GM19238 (cell line): ENCODE data around the gene DMD.
"Not testable (repeated sequence)": the region's sequence is repeated elsewhere in the genome, so short reads cannot be mapped to it uniquely, and the experiment has no call there.

ENCODE experiments used
- DNase-seq: peaks from one replicate; pipeline ENCODE4 v3.0.0; 2011; ENCODE audit warnings: low spot score; ENCODE audit not compliant: insufficient read length

DMD gene

DNA sequence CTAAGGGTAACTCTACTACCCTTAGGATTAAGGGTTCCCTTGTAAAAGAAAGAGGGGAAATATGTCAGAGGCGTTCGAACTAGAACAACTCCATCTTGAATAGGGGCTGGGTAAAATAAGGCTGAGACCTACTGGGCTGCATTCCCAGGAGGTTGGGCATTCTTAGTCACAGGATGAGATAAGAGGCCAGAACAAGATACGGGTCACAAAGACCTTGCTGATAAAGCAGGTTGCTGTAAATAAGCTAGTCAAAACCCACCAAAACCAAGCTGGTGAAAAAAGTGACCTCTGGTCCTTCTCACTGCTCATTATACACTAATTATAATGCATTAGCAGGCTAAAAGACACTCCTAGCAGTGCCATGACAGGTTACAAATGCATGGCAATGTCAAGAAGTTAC, 922.0 kb downstream of the DMD start:
- DNase-seq, result no peak

DNA sequence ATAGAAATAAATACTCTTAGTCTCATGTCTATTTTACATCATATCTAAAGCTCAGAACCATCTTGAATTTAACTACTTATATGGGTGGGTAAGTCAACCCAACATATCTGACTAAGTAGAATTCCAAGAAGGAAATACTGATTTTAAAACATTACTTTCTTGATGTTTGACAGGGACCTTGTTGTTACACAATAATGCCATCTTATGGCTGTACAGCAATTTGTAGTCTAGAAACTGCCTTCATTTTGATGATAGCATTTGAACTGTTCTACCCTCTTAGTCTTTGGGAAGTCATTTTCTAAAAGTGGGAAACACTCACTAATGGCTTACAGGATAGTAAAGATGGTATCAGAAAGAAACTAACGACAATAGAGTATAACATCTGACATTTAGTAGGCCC, 929.5 kb downstream of the DMD start:
- DNase-seq, result no peak

DNA sequence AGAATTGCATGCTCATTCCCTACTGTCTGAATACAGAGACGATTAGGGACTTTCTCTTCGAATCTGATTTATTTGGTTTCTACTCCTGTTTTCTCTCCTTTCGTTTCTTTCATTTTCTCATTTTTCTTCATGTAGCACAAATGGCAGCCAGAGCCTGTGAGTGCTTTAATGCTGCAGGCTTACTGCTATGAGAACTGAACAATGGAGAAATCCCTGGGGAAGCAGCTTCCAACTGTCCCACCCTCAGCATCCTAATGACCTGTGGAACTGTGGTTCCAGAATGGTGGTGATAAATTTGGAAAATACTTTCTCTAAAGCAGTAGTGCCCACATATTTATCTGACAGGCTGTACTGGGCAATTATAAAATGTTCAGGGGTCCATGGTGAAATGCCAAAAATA, 930.4 kb downstream of the DMD start:
- no peak for DNase-seq

DNA sequence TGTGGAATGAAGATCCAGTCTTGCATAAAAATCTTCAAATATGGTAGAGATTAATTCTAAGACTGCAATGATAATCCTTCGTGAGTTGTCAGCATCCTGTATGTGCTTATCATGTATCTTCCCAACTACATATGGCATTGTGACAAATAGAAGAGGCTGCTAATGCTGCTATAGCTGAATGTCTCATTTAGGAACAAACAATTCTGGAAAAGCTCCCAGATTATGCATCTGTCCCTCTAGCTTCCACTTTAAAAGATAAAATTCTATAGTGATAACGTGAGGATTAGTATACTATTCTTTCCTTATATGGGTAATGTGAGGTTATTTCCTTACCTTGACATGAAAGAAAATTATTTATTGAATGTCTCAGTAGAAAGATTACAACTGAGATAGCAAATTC, 930.9 kb downstream of the DMD start:
- no peak for DNase-seq

DNA sequence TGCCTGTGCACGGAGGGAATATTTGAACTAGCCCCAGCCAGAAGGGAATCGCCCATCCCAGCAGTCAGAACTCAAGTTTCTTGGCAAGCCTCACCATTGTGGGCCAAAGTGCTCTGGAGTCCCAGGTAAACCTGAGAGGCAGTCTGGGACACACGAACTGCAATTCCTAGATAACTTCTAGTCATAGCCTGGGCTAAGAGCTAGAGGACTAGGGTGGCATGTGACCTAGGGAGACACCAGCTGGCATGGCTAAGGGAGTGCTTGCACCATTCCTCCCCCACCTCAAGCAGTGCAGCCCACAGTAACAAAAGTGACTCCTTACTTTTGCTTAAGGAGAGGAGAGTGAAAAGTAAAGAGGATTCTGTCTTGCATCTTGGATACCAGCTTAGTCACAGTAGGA, 935.2 kb downstream of the DMD start:
- DNase-seq, result no peak

DNA sequence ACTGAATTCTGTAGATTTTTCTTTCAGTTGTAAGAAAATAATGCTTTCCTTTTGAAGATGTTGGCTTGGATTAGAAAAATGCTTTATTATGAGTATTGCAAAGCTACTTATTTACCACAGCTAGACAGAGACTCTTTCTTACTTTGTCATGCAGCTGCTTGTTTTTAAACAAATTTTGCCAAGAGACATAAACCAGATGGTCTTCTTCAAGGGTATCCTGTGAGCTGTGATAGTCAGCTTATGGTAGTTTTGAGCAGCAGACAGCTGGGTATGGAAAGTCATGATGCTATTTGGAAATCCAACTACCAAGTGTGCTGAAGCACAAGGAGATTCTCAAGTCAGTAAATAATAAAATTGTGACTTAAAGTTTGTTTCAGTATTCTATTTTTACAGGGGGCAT, 941.5 kb downstream of the DMD start:
- no peak for DNase-seq

DNA sequence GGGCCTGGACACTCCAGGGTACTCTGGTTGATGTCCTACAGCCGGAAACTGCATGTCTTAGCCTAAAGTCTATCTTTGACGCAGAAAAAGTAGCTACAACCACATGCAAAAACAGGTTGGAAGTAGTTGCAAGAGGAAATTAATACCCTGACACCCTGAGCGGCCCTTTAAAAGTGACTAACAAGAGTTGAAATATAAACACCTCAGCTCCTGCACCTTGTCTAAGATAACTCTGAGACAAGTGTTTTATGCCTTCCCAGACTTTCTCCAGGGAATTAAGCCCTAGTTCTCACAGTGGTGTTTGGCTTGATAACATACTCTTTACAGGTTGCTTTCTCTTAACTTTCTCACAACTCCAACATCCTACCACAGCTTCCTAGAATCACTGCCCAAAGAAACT, 943.1 kb downstream of the DMD start:
- no peak for DNase-seq

DNA sequence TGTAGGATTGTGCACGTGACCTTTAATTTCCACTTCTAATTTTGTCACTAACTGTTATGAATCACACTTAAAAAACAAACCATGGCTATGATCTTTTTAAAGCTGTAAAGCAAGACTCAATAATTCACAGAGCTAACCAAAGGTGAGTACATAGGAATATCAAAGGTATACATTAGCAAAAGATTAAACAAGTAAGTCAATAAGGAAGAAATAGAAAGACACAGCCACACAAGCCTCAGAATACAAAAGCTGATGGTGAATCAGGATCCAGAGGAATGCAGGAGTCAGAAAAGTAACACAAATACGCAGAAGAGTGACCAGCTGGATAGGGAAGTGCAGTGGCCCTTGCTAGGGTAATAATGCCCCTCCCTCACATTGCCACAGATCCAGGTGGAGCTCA, 943.6 kb downstream of the DMD start:
- DNase-seq, result no peak

DNA sequence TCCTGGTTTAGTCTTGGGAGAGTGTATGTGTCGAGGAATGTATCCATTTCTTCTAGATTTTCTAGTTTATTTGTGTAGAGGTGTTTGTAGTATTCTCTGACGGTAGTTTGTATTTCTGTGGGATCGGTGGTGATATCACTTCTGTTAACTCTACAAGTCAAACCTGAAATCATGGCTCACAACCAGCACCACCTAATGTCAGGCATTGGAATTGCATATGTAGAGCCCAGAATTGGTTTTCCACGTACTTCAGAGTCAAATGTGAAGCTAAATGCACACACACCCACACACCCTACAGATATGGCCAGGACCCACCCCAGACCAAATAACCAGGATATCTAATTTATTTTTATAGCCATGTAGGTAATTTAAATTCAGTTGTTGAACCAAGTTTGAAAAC, 964.7 kb downstream of the DMD start:
- not testable (repeated sequence) for DNase-seq

DNA sequence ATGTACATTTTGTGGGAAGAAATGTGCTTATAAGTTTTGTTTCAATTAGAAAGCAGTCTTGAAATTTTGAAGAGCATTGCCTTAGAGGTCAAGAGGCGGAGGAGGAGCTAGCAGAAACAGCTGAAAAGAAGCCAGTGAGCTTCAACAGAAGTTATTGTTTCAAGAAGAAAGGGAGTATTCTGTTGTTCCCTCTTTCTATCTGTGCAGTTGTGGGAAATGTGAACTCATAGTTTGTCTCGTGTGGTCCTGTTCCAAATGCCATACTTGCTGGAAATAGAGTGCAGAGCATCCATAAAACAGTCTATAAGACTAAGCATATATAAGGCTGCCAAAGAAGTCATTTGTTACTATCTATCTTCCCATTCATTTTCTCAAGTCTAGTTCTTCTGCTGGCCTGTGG, 1015.7 kb downstream of the DMD start:
- no peak for DNase-seq

DNA sequence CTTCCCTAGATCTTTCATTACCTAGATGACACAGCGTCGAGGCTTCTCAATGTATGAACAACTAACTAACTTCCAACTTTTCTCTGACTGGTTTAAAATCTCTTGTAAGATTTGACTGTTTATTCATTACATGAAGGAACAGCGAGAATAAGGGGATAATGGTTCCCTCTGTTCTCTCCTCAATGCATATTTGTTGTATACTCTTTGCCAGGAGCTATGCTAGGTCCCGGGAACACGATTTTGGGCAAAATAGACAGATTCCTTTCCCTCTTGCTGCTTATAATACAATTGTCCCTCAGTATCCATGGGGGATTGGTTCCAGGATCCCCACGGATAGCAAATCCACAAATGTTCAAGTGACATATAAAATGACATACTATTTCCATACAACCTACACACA, 1020.0 kb downstream of the DMD start:
- no peak for DNase-seq

DNA sequence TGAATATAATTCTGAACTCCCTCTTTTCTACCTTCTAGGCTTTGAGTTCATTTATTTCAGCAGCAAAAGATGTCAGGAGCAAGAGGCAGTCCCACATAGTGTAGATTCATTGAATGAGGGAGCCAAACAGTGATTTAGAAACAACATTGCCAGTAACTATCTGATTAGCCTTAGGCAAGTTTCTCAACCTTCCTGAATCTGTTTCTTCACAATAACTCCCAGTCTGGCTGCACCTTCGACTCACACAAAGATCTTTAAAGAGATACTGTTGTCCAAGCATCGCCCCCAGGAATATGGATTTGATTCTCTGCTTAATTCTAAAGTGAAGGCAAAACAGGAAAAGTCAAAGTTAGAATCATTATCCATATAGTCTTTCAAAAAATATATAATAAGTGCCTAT, 1026.2 kb downstream of the DMD start:
- no peak for DNase-seq

DNA sequence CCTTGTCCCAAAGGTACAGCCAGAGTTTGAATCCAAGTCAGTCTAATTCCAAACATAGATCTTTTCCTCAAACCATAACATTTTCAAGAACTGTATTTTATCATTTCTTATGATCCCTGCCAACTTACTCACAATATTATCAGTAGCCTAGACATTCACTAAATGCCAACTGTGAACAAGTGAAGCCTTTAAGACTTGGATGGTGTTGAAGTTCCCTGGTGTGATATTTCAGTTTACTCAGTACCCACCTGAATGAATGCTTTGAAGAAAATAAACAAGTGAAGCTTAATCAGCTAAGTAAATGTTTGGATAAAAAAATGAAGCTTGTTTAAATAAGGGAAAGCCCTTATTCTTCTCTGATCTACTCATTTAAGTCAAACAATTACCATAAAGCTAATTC, 1028.3 kb downstream of the DMD start:
- no peak for DNase-seq

DNA sequence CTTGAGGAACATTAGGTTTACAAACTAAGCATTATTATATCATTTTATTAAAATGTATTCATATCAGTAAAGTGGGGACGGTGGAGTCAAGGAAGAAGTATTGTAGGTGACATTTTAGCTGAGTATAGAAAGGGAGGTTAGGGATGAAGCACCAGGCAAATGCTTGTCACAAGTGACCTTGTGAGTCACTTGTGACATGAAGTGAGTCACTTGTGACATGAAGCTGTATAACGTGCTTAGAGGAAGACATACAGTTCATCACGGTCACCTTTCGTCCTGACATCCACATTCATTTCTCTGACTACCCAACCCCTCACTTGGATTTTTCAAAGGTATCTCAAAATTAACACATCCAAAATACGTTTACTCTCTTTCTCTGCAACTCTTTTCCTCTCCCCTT, 1034.8 kb downstream of the DMD start:
- no peak for DNase-seq

DNA sequence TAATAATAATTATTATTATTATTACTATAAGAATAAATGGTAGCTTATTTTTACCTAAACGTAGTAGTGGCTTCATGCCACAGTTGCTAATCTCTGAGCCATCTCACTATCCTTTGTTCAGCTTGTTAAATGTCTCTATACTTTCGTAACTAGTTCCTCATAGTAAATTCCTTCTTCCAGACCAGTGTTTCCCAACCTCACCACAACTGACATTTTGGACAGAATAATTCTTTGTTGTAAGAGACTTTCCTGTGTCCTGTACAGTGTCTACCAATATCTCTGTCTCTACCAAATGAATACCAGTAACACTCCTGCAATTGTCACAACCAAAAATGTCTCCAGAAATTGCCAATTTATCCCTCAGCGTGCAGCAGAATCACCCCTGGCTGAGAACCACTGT, 1040.9 kb downstream of the DMD start:
- no peak for DNase-seq

DNA sequence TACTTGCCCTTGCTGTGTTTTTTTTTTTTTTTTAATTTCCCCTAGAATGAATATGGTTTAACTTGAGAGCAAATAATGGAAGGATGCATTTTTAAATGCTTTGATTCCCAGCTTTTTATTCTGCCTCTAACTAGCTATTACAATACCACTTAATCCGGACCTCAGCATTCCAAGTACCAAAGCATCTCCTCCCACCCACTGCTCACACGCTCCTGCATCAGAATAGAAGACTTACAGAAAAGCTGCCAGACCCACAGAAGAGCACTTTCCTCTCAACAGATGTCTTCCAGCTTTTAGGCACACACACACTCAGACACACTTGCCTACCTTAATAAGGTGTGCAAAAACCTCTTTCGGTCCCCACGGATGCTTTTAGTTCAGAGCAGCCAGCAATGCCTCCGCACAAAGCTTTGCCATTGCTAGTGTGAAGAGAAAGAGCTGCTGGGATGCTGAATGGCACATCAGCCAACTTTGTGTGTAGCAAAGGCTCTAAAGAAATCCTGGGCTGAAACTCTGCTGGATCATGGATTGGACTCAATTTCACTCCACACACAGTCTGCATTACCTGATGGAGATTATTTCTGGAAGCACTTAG, 1056.2 kb downstream of the DMD start:
- no peak for DNase-seq

DNA sequence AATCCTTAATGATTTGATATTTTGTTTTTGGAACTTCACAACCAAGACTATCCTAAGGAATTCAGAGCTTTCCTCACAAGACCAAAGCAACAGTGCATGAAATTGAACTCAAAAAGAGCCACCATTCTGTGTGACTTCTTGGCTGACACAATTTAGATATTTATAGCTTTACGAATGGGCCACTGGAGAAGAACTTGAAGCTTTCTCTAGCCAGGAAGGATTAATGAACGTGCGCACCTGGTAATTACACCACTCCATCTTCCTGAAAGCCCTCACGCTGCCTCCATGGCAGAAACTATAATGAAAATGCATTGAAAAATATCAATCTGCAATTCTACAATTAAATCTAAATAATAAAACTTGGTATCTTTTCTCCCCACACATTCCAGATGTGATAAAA, 1057.8 kb downstream of the DMD start:
- DNase-seq, result no peak

DNA sequence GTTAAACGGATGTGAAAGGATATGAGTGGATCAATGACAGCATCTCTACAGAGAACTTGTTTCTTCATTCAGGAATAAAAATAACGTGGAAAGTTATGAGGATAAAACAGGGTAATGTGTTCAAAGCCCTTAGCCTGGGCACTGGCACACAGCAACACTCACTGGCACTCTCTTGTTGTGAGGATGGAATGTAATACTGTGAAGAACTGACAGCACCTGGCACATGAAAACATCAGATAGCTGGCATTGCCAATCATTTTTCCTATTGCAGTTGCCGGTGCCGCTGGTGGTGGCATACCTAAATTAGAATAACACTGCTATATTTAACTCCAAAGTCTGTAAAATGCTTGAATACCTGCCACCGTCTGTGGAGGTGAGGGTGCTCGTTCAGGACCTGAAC, 1061.2 kb downstream of the DMD start:
- no peak for DNase-seq

DNA sequence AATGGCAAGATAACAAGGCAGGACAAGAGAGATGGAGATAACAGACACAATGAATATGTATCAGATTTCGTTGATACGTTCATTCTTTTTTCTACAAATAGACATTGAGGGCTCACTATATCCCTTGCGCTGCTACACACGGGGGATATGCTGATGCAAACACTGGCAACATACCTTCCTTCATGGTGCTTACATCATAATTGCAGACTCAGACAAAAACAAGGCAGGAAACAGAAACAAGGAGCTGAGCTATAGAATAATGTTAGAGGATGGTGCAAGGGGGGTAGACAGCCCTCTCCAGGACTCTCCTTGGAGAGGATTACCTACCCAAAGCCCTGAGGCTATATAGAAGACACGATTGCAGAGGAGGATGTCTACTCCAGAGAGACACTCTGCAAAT, 1069.5 kb downstream of the DMD start:
- no peak for DNase-seq

DNA sequence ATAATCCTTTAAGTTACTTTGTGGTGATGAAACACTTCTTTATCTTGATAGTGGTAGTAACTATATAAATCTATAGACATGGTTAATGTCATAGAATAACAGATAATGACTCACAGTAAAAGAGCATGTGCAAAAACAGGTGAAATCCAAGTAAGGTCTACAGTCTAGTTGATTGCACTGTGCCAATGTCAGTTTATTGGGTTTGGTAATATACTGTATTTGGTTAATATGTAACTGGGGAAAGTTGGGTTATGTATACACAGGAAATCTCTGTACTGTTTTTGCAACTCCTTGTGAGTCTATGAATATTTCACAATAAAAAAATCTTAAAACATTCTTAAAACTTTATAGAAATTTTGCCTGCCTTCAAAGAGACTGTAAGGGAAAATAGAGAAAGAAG, 1071.9 kb downstream of the DMD start:
- no peak for DNase-seq

DNA sequence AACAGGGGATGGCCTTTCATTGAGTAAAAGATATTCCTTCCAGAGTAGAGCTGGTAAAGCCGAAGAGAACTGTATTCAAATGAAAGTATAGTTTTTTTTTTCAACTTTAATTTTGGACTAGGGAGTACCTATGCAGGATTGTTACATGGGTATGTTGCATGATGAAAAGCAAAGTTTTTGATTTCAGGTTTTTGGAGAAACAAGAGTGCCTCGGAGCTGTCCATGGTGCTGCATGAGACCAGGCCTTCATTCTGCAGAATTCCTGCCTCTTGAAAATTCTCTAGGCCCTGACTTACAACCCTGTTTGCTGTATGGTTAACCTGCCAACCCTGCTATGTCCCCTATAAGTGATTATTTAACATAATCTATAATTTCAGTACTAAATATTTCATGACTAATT, 1073.8 kb downstream of the DMD start:
- DNase-seq, result no peak

DNA sequence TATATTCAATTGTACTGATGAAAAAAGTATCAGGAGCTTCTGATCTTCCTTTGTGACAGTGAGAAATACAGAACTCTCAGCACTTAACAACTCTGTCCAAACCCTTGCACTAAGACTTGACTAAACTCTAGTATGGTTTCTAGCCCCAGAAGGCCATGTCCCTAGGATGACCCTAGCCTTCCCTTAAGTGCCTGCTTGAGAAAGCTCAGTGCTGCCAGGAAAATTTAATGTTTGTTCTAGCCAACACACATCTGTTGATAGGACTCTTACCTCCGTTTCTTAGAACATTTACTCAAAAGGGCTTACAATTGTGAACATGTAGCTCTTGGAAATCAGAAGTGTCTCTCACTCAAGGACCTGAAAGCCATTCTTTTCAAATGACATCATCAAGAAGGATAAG, 1084.4 kb downstream of the DMD start:
- DNase-seq, result no peak

DNA sequence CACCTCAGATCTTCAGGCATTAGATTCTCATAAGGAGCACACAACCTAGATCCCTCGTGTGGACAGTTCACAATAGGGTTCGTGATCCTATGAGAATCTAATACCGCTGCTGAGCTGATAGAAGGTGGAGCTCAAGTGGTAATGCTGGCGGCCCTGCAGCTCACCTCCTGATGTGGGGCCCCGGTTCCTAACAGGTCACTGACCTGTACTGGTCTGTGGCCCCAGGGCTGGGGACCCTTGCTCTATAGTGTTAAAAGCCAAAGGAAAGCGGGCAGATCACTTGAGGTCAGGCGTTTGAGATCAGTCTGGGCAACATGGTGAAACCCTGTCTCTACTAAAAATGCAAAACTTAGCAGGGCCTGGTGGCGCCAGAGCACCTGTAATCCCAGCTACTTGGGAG, 1092.5 kb downstream of the DMD start:
- no peak for DNase-seq

DNA sequence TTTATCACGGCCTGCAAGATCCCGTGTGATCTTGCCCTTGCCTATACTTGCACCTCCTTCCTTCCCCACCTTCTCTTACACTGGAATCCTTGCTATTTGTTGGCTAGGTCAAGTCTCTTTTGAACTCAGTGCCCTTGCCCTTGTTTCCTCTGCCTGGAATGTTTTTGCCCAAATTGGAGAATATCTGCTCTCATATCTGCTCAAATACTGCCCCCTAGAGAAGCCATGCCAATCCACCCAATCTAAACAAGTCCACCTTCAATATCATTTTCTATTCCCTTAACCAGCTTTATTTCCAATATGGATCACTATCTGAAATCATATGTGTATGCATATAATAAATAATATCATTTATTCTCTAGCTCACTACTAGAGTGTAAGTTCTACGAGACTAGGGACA, 1095.3 kb downstream of the DMD start:
- DNase-seq, result no peak
